GM12801 (cell line): ENCODE results near the gene IFIT3.

Experiments used
- TF ChIP-seq, protein P1 (sequence below): IDR thresholded peaks from one replicate; pipeline ENCODE4 v1.5.1; 2011; ENCODE audit warnings: control low read depth; ENCODE audit not compliant: insufficient read length; ENCODE audit errors: extremely low read depth

Gene IFIT3, protein sequence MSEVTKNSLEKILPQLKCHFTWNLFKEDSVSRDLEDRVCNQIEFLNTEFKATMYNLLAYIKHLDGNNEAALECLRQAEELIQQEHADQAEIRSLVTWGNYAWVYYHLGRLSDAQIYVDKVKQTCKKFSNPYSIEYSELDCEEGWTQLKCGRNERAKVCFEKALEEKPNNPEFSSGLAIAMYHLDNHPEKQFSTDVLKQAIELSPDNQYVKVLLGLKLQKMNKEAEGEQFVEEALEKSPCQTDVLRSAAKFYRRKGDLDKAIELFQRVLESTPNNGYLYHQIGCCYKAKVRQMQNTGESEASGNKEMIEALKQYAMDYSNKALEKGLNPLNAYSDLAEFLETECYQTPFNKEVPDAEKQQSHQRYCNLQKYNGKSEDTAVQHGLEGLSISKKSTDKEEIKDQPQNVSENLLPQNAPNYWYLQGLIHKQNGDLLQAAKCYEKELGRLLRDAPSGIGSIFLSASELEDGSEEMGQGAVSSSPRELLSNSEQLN

DNA sequence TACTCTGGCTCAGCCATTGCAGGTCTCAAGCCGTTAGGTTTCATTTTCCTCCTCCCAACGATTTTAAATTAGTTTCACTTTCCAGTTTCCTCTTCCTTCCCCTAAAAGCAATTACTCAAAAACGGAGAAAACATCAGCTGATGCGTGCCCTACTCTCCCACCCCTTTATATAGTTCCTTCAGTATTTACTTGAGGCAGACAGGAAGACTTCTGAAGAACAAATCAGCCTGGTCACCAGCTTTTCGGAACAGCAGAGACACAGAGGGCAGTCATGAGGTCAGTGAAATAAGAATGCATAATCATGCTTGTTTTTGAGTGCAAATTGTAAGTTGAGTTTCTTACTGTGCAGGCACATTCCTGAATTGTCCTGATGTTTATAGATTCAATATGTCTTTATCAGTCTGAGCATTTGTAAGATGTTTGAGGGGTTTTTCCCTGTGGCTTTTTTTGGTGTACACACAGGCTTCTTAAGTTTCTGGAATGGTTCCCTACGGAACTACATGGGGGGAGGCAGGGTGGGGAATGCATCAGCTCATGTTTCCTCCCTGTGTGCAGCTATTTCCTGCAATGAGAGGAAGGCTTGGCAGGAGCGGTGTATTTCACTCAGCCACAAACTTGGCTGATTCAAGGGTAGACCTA is at the start of gene IFIT3:
Gene IFIT3 (plus strand): TSS at position 195 of the 639 bp plus-strand sequence. CDS start 77 bp downstream, at position 272.
- TF ChIP-seq, protein P1, sequence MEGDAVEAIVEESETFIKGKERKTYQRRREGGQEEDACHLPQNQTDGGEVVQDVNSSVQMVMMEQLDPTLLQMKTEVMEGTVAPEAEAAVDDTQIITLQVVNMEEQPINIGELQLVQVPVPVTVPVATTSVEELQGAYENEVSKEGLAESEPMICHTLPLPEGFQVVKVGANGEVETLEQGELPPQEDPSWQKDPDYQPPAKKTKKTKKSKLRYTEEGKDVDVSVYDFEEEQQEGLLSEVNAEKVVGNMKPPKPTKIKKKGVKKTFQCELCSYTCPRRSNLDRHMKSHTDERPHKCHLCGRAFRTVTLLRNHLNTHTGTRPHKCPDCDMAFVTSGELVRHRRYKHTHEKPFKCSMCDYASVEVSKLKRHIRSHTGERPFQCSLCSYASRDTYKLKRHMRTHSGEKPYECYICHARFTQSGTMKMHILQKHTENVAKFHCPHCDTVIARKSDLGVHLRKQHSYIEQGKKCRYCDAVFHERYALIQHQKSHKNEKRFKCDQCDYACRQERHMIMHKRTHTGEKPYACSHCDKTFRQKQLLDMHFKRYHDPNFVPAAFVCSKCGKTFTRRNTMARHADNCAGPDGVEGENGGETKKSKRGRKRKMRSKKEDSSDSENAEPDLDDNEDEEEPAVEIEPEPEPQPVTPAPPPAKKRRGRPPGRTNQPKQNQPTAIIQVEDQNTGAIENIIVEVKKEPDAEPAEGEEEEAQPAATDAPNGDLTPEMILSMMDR: no peak

- TF ChIP-seq, protein P1: no peak
Observed at GRCh38 chr10:89278034-89278535, 49.7 kb upstream of the IFIT3 start.

DNA sequence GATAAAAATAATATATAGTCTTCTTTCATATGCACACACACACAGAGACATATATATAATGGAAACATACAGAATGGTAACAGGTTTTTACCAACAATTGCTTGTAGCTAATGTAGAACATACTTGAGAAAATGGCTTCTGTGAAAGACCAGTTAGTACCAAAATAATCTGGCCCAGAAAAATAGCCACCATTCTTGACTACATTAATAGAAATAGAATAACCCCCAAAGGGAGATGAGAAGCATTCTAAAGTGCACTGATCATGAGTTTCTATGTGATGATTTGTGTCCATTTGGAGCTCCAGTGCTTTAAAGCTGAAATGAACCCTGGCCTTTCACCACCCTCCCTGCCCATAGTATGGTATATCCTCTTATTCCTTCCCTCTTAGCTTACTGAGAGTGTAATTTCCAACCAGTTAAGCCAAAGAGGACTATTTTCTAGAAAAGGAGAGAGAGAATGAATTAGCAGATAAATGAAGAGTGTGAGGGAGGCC is 48.9 kb upstream of the IFIT3 start:
- TF ChIP-seq, protein P1: no peak

- TF ChIP-seq, protein P1: no peak
Observed at GRCh38 chr10:89279421-89279869, 48.4 kb upstream of the IFIT3 start.

DNA sequence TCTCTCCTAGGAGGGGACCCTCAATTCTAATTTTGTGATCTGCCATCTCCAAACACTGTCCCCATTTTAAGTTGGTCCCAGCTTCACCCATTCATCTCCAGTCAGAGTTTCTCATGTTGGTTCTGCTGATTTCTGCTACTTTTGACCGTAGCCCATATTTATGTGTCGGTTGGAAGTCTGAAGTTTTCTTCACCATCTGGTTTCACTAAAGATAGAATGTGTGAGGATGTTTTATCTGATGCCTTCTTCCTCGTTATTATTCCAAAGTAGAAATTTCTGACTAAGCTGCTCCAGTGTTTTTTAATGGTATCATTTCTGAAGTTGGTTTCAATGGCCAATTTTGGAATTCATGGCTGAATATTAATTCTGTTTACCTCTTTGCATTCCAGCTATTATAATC is 47.3 kb upstream of the IFIT3 start:
- TF ChIP-seq, protein P1: no peak

DNA sequence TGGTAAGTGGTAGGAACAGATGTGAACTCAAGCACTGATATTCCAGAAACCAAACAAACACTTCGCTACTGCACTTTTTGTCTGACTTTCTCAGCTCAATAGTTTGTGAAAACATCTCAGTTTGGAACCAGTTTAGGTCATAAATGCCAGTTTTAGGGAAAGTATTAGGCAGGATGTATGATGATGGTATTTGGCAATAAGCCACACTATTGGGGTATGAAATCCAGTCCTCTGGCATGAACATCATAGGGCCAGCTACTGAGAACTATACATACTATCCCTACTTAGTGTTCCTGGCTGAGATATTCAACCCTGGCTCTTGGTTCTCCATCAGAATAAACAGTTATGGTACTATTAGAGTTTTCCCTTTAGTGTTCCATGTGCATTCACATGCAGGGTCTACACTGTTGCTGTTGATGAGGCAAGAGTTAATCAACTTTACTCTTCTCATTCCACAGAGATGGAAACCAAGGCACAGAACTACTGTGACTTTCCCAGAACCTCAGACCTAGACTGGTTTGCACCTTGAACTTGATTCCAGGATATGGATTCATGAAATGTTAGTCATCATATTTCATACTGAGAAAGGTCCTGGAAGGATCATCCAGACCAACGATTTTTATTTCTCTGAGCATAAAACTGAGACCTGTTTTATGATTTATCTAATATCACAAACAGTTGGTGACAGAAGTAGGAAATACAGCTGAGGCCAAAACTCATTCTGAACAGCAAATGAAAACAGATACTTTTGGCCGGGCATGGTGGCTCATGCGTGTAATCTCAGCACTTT is 46.0 kb upstream of the IFIT3 start:
- TF ChIP-seq, protein P1: no peak
